ENCODE results near the gene SMOC2. TPM values are rescaled to one million over a fixed set of nuclear protein-coding genes. Genes with fewer than 3 reads are reported as not detected.

The SMOC2 gene
- total and polyA plus RNA-seq, 2 of the 13 experiments (the other 11 are each of a cell fraction or from before 2014, with no cell fraction given), result not detected

- Histone ChIP-seq H4K20me1 (ENCODE audit: insufficient read depth, low read length) (no peaks in the 10 kb centered on the region), H3K27me3 (ENCODE audit: control insufficient read depth in 1 of 2, insufficient read depth in 2 of 2, low read length in 2 of 2) (peaks cover 6 to 41% of the 10 kb centered on the region in 2 experiments), H2AFZ (ENCODE audit: low read length) (no peak overlapping the region), H3K27ac (ENCODE audit: extremely low read length, insufficient read depth, low read length) (no peak overlapping the region), H3K4me1 (ENCODE audit: insufficient read depth, low read length) (no peaks in the 10 kb centered on the region), H3K9ac (ENCODE audit: insufficient read depth, low read depth, low read length) (no peak overlapping the region), H3K4me3 (replicated peaks in 1 of 3; ENCODE audit: insufficient read depth in 1 of 3, low read depth in 2 of 3, low read length in 3 of 3) (no peak overlapping the region), H3K79me2 (ENCODE audit: insufficient read depth, low read length) (no peaks in the 10 kb centered on the region), H3K4me2 (ENCODE audit: low read depth, low read length) (no peak overlapping the region), H3K9me3 (ENCODE audit: low read length) (no peaks in the 10 kb centered on the region), H3K36me3 (replicated peaks in 1 of 2; ENCODE audit: control insufficient read depth in 1 of 2, insufficient read depth in 2 of 2, low read length in 2 of 2) (no peaks in the 10 kb centered on the region)
- BruUV-seq (replicated peaks), result no TSS peak
- ChIA-PET CTCF (ENCODE audit: low intra/inter-chr PET ratio, low total read pairs) (no interaction called here), POLR2A (no interaction called here)
- DNase-seq (ENCODE audit: low spot score) (no peak), FAIRE-seq (no peak), ATAC-seq (no peak)
- 26% methylated on average over 9 of the region's 9 CpGs for WGBS (ENCODE audit: low lambda C conversion rate)
- in situ Hi-C loops (cut with HindIII; ENCODE audit: extremely low pct_ligation_motif_present, low pct_unique_long_range_greater_than_20kb) (no loop called here), intact Hi-C loops (cut with micrococcal nuclease; ENCODE audit: unreplicated experiment) (loop anchor here (5.0 kb wide), 1 partner anchor 338 kb away; no protein-coding TSS in a partner anchor)
- no peak for TF ChIP-seq CENPBD1 (CRISPR knock-in tag; IDR thresholded peaks at IDR 0.05; ENCODE audit: borderline replicate concordance, low read depth)
- no peak for TF ChIP-seq SAFB2 (CRISPR knock-in tag; IDR thresholded peaks at IDR 0.05; ENCODE audit: borderline replicate concordance, low read depth)
- TF ChIP-seq PHF20 (CRISPR knock-in tag; IDR thresholded peaks at IDR 0.05), result no peak
- TF ChIP-seq ZNF326 (CRISPR knock-in tag; IDR thresholded peaks at IDR 0.05; ENCODE audit: borderline replicate concordance), result no peak
- TF ChIP-seq TAF1 (CRISPR knock-in tag; IDR thresholded peaks at IDR 0.05), result no peak
- TF ChIP-seq ZNF441 (CRISPR knock-in tag; IDR thresholded peaks at IDR 0.05; ENCODE audit: borderline replicate concordance), result no peak
- no peak for TF ChIP-seq ZHX1 (CRISPR knock-in tag; IDR thresholded peaks at IDR 0.05; ENCODE audit: low read depth)
- TF ChIP-seq SKI (IDR thresholded peaks at IDR 0.05; ENCODE audit: partially characterized antibody), result no peak
Observed at GRCh38 chr6:168709991-168710390, 269.0 kb downstream of the SMOC2 start.

All from HepG2 (cell line).